GM12878 (cell line): ENCODE measurements around the gene HERC5.

Experiments used
- CHD2 ChIP-seq: IDR thresholded peaks from 2 replicates; pipeline ENCODE4 v1.6.1; 2011; ENCODE audit warnings: low read depth, low read length, improper control_type of control experiment, borderline replicate concordance
- KAT2A ChIP-seq: conservative IDR thresholded peaks from 2 replicates; pipeline ENCODE4 v1.6.1; 2011; ENCODE audit warnings: low read depth, low read length; ENCODE audit not compliant: control insufficient read depth
- MEF2A ChIP-seq: IDR thresholded peaks from 2 replicates; pipeline ENCODE4 v1.6.1; 2011; ENCODE audit warnings: low read depth, mild to moderate bottlenecking, low read length, moderate library complexity; ENCODE audit not compliant: insufficient read depth
- NFIC ChIP-seq: IDR thresholded peaks from 2 replicates; pipeline ENCODE4 v1.6.1; 2012; ENCODE audit warnings: low read depth, mild to moderate bottlenecking, inconsistent platforms, low read length, moderate library complexity
- POLR2AphosphoS2 ChIP-seq: IDR thresholded peaks from 2 replicates; pipeline ENCODE4 v1.6.1; 2011; ENCODE audit warnings: low read depth, mild to moderate bottlenecking, low read length, improper control_type of control experiment, moderate library complexity
- SP1 ChIP-seq: IDR thresholded peaks from one replicate; pipeline ENCODE4 v1.6.1; 2011; ENCODE audit warnings: low read depth, low read length
- TF ChIP-seq, protein P1 (sequence below), 3 experiments: IDR thresholded peaks in 2 of 3; conservative IDR thresholded peaks in 1 of 3; 2 replicates each; pipeline ENCODE4 v1.5.1; 2011; ENCODE audit warnings: low read depth in 3 of 3, low read length in 3 of 3, mild to moderate bottlenecking in 3 of 3, control low read depth in 2 of 3, moderate library complexity in 2 of 3, inconsistent platforms in 1 of 3, mixed read lengths in 1 of 3; ENCODE audit not compliant: control insufficient read depth in 2 of 3, insufficient read depth in 1 of 3; ENCODE audit errors: extremely low read depth in 1 of 3
- TF ChIP-seq, protein P2 (sequence below): fragments of 450-650 bp; IDR thresholded peaks from 2 replicates; pipeline ENCODE4 v1.6.1; 2016; ENCODE audit warnings: mild to moderate bottlenecking
- TF ChIP-seq, protein P3 (sequence below): fragments of 450-650 bp; IDR thresholded peaks from 2 replicates; pipeline ENCODE4 v1.6.1; 2017; ENCODE audit warnings: mild to moderate bottlenecking

DNA sequence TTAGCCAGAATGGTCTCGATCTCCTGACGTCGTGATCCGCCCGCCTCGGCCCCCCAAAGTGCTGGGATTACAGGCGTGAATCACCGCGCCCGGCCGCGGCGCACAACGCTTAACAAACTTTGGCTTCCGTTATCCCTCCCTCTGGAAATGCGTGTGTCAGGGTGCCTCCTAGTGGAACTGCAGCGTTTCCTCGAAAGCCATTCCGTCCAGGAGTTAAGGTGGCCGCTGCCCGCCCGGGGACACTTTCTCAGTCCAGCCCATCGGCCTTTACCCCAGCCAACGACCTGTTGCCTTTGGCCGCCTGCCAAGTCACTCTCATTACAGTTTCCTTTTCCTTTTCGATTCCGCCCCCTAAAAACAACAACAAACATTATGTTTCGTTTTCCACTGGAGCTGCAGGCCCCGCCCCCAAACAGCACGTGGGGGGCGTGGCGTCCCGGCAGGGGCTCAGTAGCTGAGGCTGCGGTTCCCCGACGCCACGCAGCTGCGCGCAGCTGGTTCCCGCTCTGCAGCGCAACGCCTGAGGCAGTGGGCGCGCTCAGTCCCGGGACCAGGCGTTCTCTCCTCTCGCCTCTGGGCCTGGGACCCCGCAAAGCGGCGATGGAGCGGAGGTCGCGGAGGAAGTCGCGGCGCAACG lies at the start of gene HERC5:
- TF ChIP-seq, protein P1, sequence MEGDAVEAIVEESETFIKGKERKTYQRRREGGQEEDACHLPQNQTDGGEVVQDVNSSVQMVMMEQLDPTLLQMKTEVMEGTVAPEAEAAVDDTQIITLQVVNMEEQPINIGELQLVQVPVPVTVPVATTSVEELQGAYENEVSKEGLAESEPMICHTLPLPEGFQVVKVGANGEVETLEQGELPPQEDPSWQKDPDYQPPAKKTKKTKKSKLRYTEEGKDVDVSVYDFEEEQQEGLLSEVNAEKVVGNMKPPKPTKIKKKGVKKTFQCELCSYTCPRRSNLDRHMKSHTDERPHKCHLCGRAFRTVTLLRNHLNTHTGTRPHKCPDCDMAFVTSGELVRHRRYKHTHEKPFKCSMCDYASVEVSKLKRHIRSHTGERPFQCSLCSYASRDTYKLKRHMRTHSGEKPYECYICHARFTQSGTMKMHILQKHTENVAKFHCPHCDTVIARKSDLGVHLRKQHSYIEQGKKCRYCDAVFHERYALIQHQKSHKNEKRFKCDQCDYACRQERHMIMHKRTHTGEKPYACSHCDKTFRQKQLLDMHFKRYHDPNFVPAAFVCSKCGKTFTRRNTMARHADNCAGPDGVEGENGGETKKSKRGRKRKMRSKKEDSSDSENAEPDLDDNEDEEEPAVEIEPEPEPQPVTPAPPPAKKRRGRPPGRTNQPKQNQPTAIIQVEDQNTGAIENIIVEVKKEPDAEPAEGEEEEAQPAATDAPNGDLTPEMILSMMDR (IDR thresholded peaks at IDR 0.05 in 2 of 3, conservative IDR thresholded peaks at IDR 0.05 in 1 of 3; ENCODE audit: control insufficient read depth in 2 of 3, extremely low read depth in 1 of 3, insufficient read depth in 1 of 3, low read depth in 3 of 3, low read length in 3 of 3) = peak in 2 of 3 experiments; percentile 33 to 63; a peak in 3 of 6 replicates
- TF ChIP-seq NFIC (no peak), MEF2A (no peak), POLR2AphosphoS2 (peak; percentile 42; the same call in 1 of the 2 replicates), CHD2 (no peak; the same call in 1 of the 2 replicates), KAT2A (no peak), SP1 (no peak)
- TF ChIP-seq, protein P2, sequence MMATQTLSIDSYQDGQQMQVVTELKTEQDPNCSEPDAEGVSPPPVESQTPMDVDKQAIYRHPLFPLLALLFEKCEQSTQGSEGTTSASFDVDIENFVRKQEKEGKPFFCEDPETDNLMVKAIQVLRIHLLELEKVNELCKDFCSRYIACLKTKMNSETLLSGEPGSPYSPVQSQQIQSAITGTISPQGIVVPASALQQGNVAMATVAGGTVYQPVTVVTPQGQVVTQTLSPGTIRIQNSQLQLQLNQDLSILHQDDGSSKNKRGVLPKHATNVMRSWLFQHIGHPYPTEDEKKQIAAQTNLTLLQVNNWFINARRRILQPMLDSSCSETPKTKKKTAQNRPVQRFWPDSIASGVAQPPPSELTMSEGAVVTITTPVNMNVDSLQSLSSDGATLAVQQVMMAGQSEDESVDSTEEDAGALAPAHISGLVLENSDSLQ = peak; percentile 93
- TF ChIP-seq, protein P3, sequence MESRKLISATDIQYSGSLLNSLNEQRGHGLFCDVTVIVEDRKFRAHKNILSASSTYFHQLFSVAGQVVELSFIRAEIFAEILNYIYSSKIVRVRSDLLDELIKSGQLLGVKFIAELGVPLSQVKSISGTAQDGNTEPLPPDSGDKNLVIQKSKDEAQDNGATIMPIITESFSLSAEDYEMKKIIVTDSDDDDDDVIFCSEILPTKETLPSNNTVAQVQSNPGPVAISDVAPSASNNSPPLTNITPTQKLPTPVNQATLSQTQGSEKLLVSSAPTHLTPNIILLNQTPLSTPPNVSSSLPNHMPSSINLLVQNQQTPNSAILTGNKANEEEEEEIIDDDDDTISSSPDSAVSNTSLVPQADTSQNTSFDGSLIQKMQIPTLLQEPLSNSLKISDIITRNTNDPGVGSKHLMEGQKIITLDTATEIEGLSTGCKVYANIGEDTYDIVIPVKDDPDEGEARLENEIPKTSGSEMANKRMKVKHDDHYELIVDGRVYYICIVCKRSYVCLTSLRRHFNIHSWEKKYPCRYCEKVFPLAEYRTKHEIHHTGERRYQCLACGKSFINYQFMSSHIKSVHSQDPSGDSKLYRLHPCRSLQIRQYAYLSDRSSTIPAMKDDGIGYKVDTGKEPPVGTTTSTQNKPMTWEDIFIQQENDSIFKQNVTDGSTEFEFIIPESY = no peak
